Esophagus squamous epithelium (tissue), 5 donors: ENCODE measurements around the gene PEAK3. TPM values are rescaled to one million over a fixed set of nuclear protein-coding genes. Genes with fewer than 3 reads are reported as not detected.
A peak's percentile ranks its signal among the peaks of the same experiment; 100 is the strongest.

ENCODE experiments used
- DNase-seq: peaks from one replicate; lab custom pipeline; 2025; lab: John Stamatoyannopoulos, UW
- H3K27ac ChIP-seq, 4 donors: fragments of 200-600 bp; sonication (generic); one replicate each; pipeline ENCODE4 v1.5.1; 2016 to 2019; ENCODE audit warnings: mild to moderate bottlenecking in 1 of 4
- H3K27me3 ChIP-seq, 4 donors: fragments of 200-600 bp; sonication (generic); 1 replicate in 3 of 4; 2 replicates in 1 of 4; pipeline versions ENCODE4 v1.5.1 to v1.6.0; 2017 to 2021; ENCODE audit warnings: antibody characterized with exemption in 1 of 4
- H3K36me3 ChIP-seq, 3 donors: fragments of 200-600 bp; sonication (generic); one replicate each; pipeline ENCODE4 v1.5.1; 2016 to 2019
- H3K4me1 ChIP-seq, 3 donors: fragments of 200-600 bp; sonication (generic); one replicate each; pipeline ENCODE4 v1.5.1; 2017 to 2019
- H3K4me3 ChIP-seq, 4 donors: fragments of 200-600 bp; sonication (generic); 1 replicate in 3 of 4; 2 replicates in 1 of 4; pipeline ENCODE4 v1.5.1; 2016 to 2019; ENCODE audit warnings: mild to moderate bottlenecking in 2 of 4, moderate library complexity in 1 of 4
- H3K9me3 ChIP-seq, 3 donors: fragments of 200-600 bp; sonication (generic); one replicate each; pipeline ENCODE4 v1.5.1; 2016 to 2019
- POLR2A ChIP-seq, 4 donors: fragments of 450-650 bp; IDR thresholded peaks; one replicate each; pipeline ENCODE4 v1.6.1; 2017; ENCODE audit warnings: antibody characterized with exemption in 4 of 4, mild to moderate bottlenecking in 4 of 4, moderate library complexity in 3 of 4
- WGBS, 2 donors: methylation state at CpG; one replicate each; pipeline ENCODE4 v1.1.5; 2018; 5-methylcytosine and 5-hydroxymethylcytosine counted together
- intact Hi-C: fragments of 100-400 bp; cut with DNase I; formaldehyde crosslinking; loops from one replicate; pipeline ENCODE4 v1.15.0; 2022
- total RNA-seq, 4 donors: library from RNA; depleted of rRNA; stranded (reverse); fragments of >200 nt; gene quantifications; one replicate each; pipeline ENCODE4 v1.1.0, GENCODE V29; 2016
- TF ChIP-seq, protein P1 (sequence below), 6 experiments: fragments of 450-650 bp in 4 of 6; fragments of 200-600 bp in 2 of 6; sonication (generic) in 2 of 6; IDR thresholded peaks; one replicate each; pipeline ENCODE4 v1.5.1; 2016 to 2019; ENCODE audit warnings: antibody characterized with exemption in 6 of 6, mild to moderate bottlenecking in 4 of 6, moderate library complexity in 4 of 6
- donor health status: DM: yes; HTN: yes; CAD: no.

The PEAK3 gene
- total RNA-seq, 4 donors from 2014 or later = 0.32 to 0.40 (median 0.38) TPM; not detected in 1

DNA sequence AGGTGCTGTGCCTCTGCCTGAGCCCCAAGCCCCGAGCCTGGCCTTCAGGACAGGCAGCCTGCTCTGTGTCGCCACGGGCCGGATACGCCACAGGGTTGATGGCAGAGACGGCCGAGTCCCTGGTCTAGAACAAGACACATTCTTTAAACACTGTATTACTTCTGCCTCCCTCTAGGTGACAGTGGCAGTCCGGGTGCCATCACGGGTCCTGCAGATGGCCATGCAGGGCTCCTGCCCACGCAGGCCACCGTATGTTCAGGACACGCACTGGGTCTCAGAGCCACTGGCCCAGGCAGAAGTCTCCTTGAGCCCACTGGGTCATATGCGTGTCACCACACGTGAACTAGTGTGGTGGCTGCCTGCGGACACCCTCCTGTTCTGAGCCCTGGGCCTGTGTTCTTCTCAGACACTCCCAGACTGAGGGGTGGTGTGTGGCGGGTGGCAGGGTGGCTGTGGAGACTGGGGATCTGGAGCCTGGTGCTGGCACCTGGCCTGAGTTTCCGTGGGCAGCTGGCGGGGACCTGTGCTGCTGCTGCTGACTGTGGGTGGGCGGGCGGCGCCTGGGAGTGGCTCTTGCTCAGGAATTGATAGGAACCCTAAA, 50.3 kb downstream of the PEAK3 start:
- no peaks in the 10 kb centered on the region for H3K27me3 ChIP-seq
- no peak overlapping the region for H3K27ac ChIP-seq
- 64 to 72% methylated on average over 5 to 8 of the region's 21 CpGs for WGBS, 2 donors
- DNase-seq = no peak
- intact Hi-C loops = loop anchor here (10.0 kb wide), 1 partner anchor 77 kb away; the partner anchor contains the start of gene AP3D1
- no peak overlapping the region for H3K4me3 ChIP-seq
- TF ChIP-seq, protein P1, sequence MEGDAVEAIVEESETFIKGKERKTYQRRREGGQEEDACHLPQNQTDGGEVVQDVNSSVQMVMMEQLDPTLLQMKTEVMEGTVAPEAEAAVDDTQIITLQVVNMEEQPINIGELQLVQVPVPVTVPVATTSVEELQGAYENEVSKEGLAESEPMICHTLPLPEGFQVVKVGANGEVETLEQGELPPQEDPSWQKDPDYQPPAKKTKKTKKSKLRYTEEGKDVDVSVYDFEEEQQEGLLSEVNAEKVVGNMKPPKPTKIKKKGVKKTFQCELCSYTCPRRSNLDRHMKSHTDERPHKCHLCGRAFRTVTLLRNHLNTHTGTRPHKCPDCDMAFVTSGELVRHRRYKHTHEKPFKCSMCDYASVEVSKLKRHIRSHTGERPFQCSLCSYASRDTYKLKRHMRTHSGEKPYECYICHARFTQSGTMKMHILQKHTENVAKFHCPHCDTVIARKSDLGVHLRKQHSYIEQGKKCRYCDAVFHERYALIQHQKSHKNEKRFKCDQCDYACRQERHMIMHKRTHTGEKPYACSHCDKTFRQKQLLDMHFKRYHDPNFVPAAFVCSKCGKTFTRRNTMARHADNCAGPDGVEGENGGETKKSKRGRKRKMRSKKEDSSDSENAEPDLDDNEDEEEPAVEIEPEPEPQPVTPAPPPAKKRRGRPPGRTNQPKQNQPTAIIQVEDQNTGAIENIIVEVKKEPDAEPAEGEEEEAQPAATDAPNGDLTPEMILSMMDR (IDR thresholded peaks at IDR 0.05) = no peak
- no peak for TF ChIP-seq POLR2A (IDR thresholded peaks at IDR 0.05)
- peaks cover 15 to 82% (median 32%) of the 10 kb centered on the region in 3 donors for H3K36me3 ChIP-seq
- H3K4me1 ChIP-seq = peaks cover 6 to 77% (median 19%) of the 10 kb centered on the region in 3 donors
- no peaks in the 10 kb centered on the region for H3K9me3 ChIP-seq

DNA sequence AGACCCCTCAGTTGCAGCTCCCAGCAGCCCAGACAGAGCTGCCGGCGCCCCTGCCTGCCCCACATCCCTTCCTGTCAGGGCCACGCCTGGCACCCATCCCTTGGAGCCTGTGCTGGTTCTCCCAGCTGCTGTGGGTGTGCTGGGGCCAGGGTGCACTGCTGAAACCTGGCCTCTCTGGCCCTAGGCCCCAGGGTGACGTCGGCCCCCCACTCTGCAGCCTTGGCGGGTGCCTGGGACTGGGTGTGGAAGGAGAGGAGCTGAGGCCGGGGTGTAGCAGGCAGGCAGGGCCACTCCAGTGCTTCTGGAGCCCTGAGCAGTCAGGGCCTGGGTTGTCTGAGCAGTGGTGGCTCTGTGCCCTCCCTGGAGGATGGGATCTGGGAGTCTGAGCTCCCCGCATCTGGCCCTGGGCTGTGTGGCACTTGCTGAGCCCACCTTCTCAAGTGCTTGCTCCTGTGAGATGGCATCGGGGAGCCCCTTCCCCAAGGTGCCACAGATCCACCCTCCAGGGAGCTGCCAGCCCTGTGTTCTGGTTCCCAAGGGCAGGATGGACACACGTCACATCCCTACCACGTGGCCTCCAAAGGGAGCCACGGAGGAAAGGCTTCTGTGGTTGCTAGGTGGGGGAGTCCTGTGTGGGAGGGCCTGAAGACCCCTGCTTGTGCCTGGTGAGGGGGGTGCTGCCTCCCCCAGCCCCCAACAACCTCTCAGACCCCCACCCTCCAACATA, 51.0 kb downstream of the PEAK3 start:
- Histone ChIP-seq H3K4me1 (peaks cover 6 to 77% (median 19%) of the 10 kb centered on the region in 3 donors), H3K4me3 (no peak overlapping the region), H3K27me3 (no peaks in the 10 kb centered on the region), H3K27ac (peak overlapping the region in 1 of 4 donors; percentile 13), H3K9me3 (no peaks in the 10 kb centered on the region), H3K36me3 (peaks cover 21 to 90% (median 40%) of the 10 kb centered on the region in 3 donors)
- intact Hi-C loops = loop anchor here (10.0 kb wide), 1 partner anchor 76 kb away; the partner anchor contains the start of gene AP3D1
- TF ChIP-seq POLR2A (IDR thresholded peaks at IDR 0.05) = no peak
- TF ChIP-seq, protein P1 (IDR thresholded peaks at IDR 0.05) = no peak
- DNase-seq = no peak
- 48 to 59% methylated on average over 3 to 4 of the region's 12 CpGs for WGBS, 2 donors

DNA sequence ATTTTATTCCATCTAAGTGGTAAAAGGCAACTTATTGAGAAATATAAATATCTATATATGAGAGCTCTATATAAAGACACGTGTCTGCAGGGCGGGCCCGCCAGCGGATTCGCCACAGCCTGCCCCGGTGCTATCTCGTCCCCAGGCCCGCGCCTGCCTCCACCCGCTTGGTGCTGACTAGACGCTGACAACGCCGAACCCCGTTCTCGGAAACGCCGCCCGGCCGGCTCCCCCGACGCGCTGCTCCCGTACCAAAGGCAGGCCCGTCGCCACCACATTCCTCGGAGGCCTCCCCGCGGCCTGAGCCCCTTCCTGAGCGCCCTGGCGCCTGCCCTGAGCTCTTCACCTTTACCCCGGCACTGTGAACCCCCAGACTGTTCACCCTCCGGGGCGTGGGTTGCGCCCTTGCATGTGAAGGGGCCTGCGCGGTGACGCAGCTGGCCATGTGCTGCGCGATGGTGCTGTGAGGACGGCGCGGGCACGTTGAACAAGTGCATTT, 51.9 kb downstream of the PEAK3 start:
- Histone ChIP-seq H3K36me3 (peaks cover 29 to 99% (median 49%) of the 10 kb centered on the region in 3 donors), H3K4me1 (peaks cover 4 to 71% (median 16%) of the 10 kb centered on the region in 3 donors), H3K27me3 (no peaks in the 10 kb centered on the region), H3K4me3 (no peak overlapping the region), H3K9me3 (no peaks in the 10 kb centered on the region), H3K27ac (no peak overlapping the region)
- 75 to 86% methylated on average over 28 to 39 of the region's 43 CpGs for WGBS, 2 donors
- DNase-seq = no peak
- no peak for TF ChIP-seq POLR2A (IDR thresholded peaks at IDR 0.05)
- TF ChIP-seq, protein P1 (IDR thresholded peaks at IDR 0.05) = no peak
- intact Hi-C loops = loop anchor here (10.0 kb wide), 1 partner anchor 75 kb away; the partner anchor contains the start of gene AP3D1

DNA sequence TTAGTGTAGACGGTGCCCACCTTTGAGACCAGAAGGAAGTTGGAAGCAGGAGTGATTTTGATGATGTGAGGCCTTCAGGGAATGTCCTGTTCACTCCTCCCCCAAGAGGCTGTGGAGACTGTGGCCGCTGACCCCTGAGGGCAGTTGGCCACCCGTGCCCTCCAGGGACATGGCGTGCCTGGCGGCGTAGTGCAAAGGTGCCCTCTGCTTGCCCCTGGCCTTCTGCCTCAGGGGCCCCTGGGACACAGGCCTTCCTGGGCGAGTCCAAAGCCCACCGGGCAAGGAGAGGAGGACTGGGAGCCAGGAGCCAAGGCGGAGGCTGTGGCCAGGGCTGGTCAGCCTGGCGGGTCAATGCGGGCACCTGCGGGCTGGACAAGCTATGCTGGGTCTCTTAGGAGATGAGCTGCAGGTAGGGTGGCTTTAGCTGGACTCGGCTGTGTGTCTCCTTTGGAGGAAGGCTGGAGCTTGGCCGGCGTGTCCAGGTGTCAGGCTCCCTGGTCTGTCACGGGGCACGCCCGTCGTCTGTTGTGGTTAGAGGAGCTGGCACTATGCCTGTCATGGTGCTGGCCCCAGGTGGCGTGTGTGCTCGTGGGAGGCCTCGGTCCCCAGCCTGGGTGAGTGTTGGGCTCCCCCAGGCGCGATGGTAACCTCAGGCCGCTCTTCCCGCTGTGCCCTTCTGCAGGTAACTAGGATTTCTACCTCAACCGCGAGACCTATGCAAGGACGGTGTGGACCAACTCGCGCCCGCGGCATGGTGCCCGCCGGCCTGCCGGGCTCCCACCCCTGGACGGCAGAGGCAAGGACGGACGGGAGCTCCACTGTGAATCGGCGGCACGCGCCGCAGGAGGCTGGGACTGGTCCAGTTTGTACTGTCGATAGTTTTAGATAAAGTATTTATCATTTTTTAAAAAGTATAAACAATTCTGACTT, 52.6 kb downstream of the PEAK3 start:
- Histone ChIP-seq H3K9me3 (no peaks in the 10 kb centered on the region), H3K27me3 (no peaks in the 10 kb centered on the region), H3K4me1 (peaks cover 0 to 64% (median 8%) of the 10 kb centered on the region in 3 donors), H3K36me3 (peaks cover 35 to 100% (median 55%) of the 10 kb centered on the region in 3 donors), H3K4me3 (no peak overlapping the region), H3K27ac (no peak overlapping the region)
- 92 to 96% methylated on average over 12 to 20 of the region's 45 CpGs for WGBS, 2 donors
- DNase-seq = no peak
- intact Hi-C loops = loop anchor here (10.0 kb wide), 1 partner anchor 75 kb away; the partner anchor contains the start of gene AP3D1
- no peak for TF ChIP-seq POLR2A (IDR thresholded peaks at IDR 0.05)
- TF ChIP-seq, protein P1 (IDR thresholded peaks at IDR 0.05) = no peak
